ENCODE measurements around the gene PTPN1. TPM values are rescaled to one million over a fixed set of nuclear protein-coding genes. Genes with fewer than 3 reads are reported as not detected.
A peak's percentile ranks its signal among the peaks of the same experiment; 100 is the strongest.

PTPN1 gene
- total RNA-seq, 1 donor: 28.6 TPM

- H3K4me2 ChIP-seq (ENCODE audit: insufficient read depth, low read length): no peak overlapping the region
- H3K36me3 ChIP-seq (ENCODE audit: insufficient read depth, low read length): no peaks in the 10 kb centered on the region
- H3K4me1 ChIP-seq (ENCODE audit: insufficient read depth, low read length): peaks cover 31% of the 10 kb centered on the region
- H4K20me1 ChIP-seq (ENCODE audit: insufficient read depth, low read length): peaks cover 33% of the 10 kb centered on the region
- no peak for DNase-seq (ENCODE audit: insufficient read length, low spot score, missing footprints)
- H3K79me2 ChIP-seq (ENCODE audit: insufficient read depth, low read length): peaks cover 97% of the 10 kb centered on the region
- H2AFZ ChIP-seq (ENCODE audit: low read length): no peak overlapping the region
- no peak for TF ChIP-seq CTCF (IDR thresholded peaks at IDR 0.05; ENCODE audit: extremely low read depth, low read depth, low read length)
- no peaks in the 10 kb centered on the region for H3K27me3 ChIP-seq (ENCODE audit: insufficient read depth, low read length)
- H3K4me3 ChIP-seq (ENCODE audit: insufficient read depth, low read length): no peak overlapping the region
- H3K9me3 ChIP-seq (ENCODE audit: low read depth, low read length): no peaks in the 10 kb centered on the region
- H3K27ac ChIP-seq (ENCODE audit: low read depth, low read length): no peak overlapping the region
These were observed 17.9 kb downstream of the PTPN1 start for GRCh38 chr20:50528129-50528528.

- TF ChIP-seq CTCF (IDR thresholded peaks at IDR 0.05; ENCODE audit: extremely low read depth, low read depth, low read length): no peak
- Histone ChIP-seq H3K27ac (ENCODE audit: low read depth, low read length) (peak overlapping the region; percentile 60), H3K4me3 (ENCODE audit: insufficient read depth, low read length) (no peak overlapping the region), H3K27me3 (ENCODE audit: insufficient read depth, low read length) (no peaks in the 10 kb centered on the region), H2AFZ (ENCODE audit: low read length) (no peak overlapping the region), H3K4me2 (ENCODE audit: insufficient read depth, low read length) (peak overlapping the region; percentile 54), H3K36me3 (ENCODE audit: insufficient read depth, low read length) (no peaks in the 10 kb centered on the region), H3K79me2 (ENCODE audit: insufficient read depth, low read length) (peaks cover 97% of the 10 kb centered on the region), H3K4me1 (ENCODE audit: insufficient read depth, low read length) (peaks cover 39% of the 10 kb centered on the region), H4K20me1 (ENCODE audit: insufficient read depth, low read length) (peaks cover 28% of the 10 kb centered on the region), H3K9me3 (ENCODE audit: low read depth, low read length) (no peaks in the 10 kb centered on the region)
- peak; percentile 59 for DNase-seq (ENCODE audit: insufficient read length, low spot score, missing footprints)
These were observed 18.7 kb downstream of the PTPN1 start for GRCh38 chr20:50528804-50529351.

GRCh38 chr20:50532221-50532620 is 22.0 kb downstream of the PTPN1 start:
- H3K4me2 ChIP-seq (ENCODE audit: insufficient read depth, low read length): peak overlapping the region; percentile 52
- peaks cover 57% of the 10 kb centered on the region for H3K4me1 ChIP-seq (ENCODE audit: insufficient read depth, low read length)
- DNase-seq (ENCODE audit: insufficient read length, low spot score, missing footprints): no peak

GRCh38 chr20:50533061-50533460 is 22.9 kb downstream of the PTPN1 start:
- DNase-seq (ENCODE audit: insufficient read length, low spot score, missing footprints): peak; percentile 72
- no peaks in the 10 kb centered on the region for H3K36me3 ChIP-seq (ENCODE audit: insufficient read depth, low read length)
- H2AFZ ChIP-seq (ENCODE audit: low read length): no peak overlapping the region
- H4K20me1 ChIP-seq (ENCODE audit: insufficient read depth, low read length): peaks cover 12% of the 10 kb centered on the region
- peak overlapping the region; percentile 52 for H3K4me2 ChIP-seq (ENCODE audit: insufficient read depth, low read length)
- no peaks in the 10 kb centered on the region for H3K9me3 ChIP-seq (ENCODE audit: low read depth, low read length)
- H3K79me2 ChIP-seq (ENCODE audit: insufficient read depth, low read length): peaks cover 89% of the 10 kb centered on the region
- H3K4me3 ChIP-seq (ENCODE audit: insufficient read depth, low read length): no peak overlapping the region
- no peak for TF ChIP-seq CTCF (IDR thresholded peaks at IDR 0.05; ENCODE audit: extremely low read depth, low read depth, low read length)
- H3K27ac ChIP-seq (ENCODE audit: low read depth, low read length): peak overlapping the region; percentile 89
- H3K4me1 ChIP-seq (ENCODE audit: insufficient read depth, low read length): peaks cover 59% of the 10 kb centered on the region
- no peaks in the 10 kb centered on the region for H3K27me3 ChIP-seq (ENCODE audit: insufficient read depth, low read length)

More at GRCh38 chr20:50532221-50532620, 22.0 kb downstream of the PTPN1 start:
- Histone ChIP-seq H3K79me2 (ENCODE audit: insufficient read depth, low read length) (peaks cover 89% of the 10 kb centered on the region), H4K20me1 (ENCODE audit: insufficient read depth, low read length) (peaks cover 16% of the 10 kb centered on the region), H3K36me3 (ENCODE audit: insufficient read depth, low read length) (no peaks in the 10 kb centered on the region), H3K9me3 (ENCODE audit: low read depth, low read length) (no peaks in the 10 kb centered on the region), H3K4me3 (ENCODE audit: insufficient read depth, low read length) (no peak overlapping the region), H3K27ac (ENCODE audit: low read depth, low read length) (peak overlapping the region; percentile 83), H3K27me3 (ENCODE audit: insufficient read depth, low read length) (no peaks in the 10 kb centered on the region), H2AFZ (ENCODE audit: low read length) (no peak overlapping the region)
- no peak for TF ChIP-seq CTCF (IDR thresholded peaks at IDR 0.05; ENCODE audit: extremely low read depth, low read depth, low read length)

Data from osteoblast (primary cell).